SU-DHL-6 (cell line): ENCODE data around the gene G2E3.

ENCODE experiments used
- EZH2phosphoT487 ChIP-seq: fragments of 200-600 bp; sonication (generic), shearing (Covaris generic); conservative IDR thresholded peaks from 2 replicates; pipeline ENCODE4 v1.6.1; 2018; ENCODE audit warnings: mild to moderate bottlenecking, antibody characterized with exemption, low read length, moderate library complexity, mixed read lengths
- TF ChIP-seq, protein P1 (sequence below): fragments of 200-600 bp; sonication (generic); IDR thresholded peaks from one replicate; pipeline ENCODE4 v1.5.1; 2017; ENCODE audit warnings: antibody characterized with exemption, mild to moderate bottlenecking, low read length, moderate library complexity; ENCODE audit not compliant: insufficient read depth, poor library complexity, severe bottlenecking

DNA sequence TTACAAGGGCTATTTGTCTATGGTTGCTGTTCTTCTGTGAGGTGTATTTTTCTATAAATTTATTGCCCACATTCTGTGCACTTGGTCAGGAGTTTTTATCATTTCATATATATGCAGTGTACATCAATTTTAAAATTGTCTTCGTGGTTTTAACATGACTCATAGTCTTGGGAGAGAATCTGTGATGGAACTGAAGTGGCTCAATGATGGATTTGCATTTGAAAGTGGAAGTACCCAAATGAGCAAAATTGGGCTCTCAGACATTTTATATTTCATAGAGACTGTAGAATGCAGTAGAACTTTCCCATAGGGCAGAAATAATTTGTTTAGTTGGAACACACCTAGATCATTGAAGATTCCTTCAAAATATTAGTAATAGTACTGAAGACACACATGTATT, 61.2 kb downstream of the G2E3 start:
- TF ChIP-seq, protein P1, sequence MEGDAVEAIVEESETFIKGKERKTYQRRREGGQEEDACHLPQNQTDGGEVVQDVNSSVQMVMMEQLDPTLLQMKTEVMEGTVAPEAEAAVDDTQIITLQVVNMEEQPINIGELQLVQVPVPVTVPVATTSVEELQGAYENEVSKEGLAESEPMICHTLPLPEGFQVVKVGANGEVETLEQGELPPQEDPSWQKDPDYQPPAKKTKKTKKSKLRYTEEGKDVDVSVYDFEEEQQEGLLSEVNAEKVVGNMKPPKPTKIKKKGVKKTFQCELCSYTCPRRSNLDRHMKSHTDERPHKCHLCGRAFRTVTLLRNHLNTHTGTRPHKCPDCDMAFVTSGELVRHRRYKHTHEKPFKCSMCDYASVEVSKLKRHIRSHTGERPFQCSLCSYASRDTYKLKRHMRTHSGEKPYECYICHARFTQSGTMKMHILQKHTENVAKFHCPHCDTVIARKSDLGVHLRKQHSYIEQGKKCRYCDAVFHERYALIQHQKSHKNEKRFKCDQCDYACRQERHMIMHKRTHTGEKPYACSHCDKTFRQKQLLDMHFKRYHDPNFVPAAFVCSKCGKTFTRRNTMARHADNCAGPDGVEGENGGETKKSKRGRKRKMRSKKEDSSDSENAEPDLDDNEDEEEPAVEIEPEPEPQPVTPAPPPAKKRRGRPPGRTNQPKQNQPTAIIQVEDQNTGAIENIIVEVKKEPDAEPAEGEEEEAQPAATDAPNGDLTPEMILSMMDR, result no peak
- TF ChIP-seq EZH2phosphoT487, result no peak
